ENCODE results near the gene CLCN7. TPM values are rescaled to one million over a fixed set of nuclear protein-coding genes. Genes with fewer than 3 reads are reported as not detected.
A peak's percentile ranks its signal among the peaks of the same experiment; 100 is the strongest.

CLCN7 gene
- 10 to 100 TPM; 42.3 to 44.9 TPM for total RNA-seq
- long read RNA-seq, full-length matches to known transcripts: 8 of 37 reads
- long read RNA-seq, partial matches to known transcripts: 10 of 37 reads
- long read RNA-seq, other reads (novel, unspliced or antisense): 19 of 37 reads

GRCh38 chr16:1474796-1475551 is at the start of gene CLCN7:
Gene CLCN7, minus strand, starts transcription at chr16:1475028. Its CDS starts 54 bp downstream, at chr16:1474974.
- peak; percentile 99 for ATAC-seq
- DNase-seq: peak; percentile 89 to 94
- intact Hi-C loops (cut with DNase I, micrococcal nuclease): no loop called here

GRCh38 chr16:1524366-1524765 is 49.5 kb upstream of the CLCN7 start:
- no peak for ATAC-seq
- DNase-seq: no peak
- intact Hi-C loops (cut with DNase I, micrococcal nuclease): no loop called here

GRCh38 chr16:1523581-1524245 is 48.9 kb upstream of the CLCN7 start:
- intact Hi-C loops (cut with DNase I, micrococcal nuclease): no loop called here
- no peak for DNase-seq
- ATAC-seq: no peak

- intact Hi-C loops (cut with DNase I, micrococcal nuclease): no loop called here
- DNase-seq: no peak
- ATAC-seq: no peak
Measured at GRCh38 chr16:1520461-1520860, 45.6 kb upstream of the CLCN7 start.

GRCh38 chr16:1519831-1520230 is 45.0 kb upstream of the CLCN7 start:
- ATAC-seq (no peak), DNase-seq (no peak)
- intact Hi-C loops (cut with DNase I, micrococcal nuclease): no loop called here

- intact Hi-C loops (cut with DNase I, micrococcal nuclease): no loop called here
- no peak for DNase-seq
- no peak for ATAC-seq
Measured at GRCh38 chr16:1518626-1519135, 43.9 kb upstream of the CLCN7 start.

GRCh38 chr16:1514507-1514906 is 39.7 kb upstream of the CLCN7 start:
- ATAC-seq (no peak), DNase-seq (no peak)
- intact Hi-C loops (cut with DNase I, micrococcal nuclease): no loop called here

GRCh38 chr16:1512774-1513173 is 37.9 kb upstream of the CLCN7 start:
- intact Hi-C loops (cut with DNase I, micrococcal nuclease): no loop called here
- ATAC-seq: no peak
- no peak for DNase-seq

- DNase-seq: no peak
- no peak for ATAC-seq
- intact Hi-C loops (cut with DNase I, micrococcal nuclease): no loop called here
Measured at GRCh38 chr16:1511662-1512569, 37.1 kb upstream of the CLCN7 start.

- ATAC-seq (no peak), DNase-seq (no peak)
- intact Hi-C loops (cut with DNase I, micrococcal nuclease): no loop called here
Measured at GRCh38 chr16:1510941-1511351, 36.1 kb upstream of the CLCN7 start.

GRCh38 chr16:1510272-1510671 is 35.4 kb upstream of the CLCN7 start:
- ATAC-seq: no peak
- DNase-seq: no peak
- intact Hi-C loops (cut with DNase I, micrococcal nuclease): no loop called here

GRCh38 chr16:1509307-1510221 is 34.7 kb upstream of the CLCN7 start:
- no peak for ATAC-seq
- intact Hi-C loops (cut with DNase I, micrococcal nuclease): no loop called here
- DNase-seq: no peak

GRCh38 chr16:1508494-1509187 is 33.8 kb upstream of the CLCN7 start:
- DNase-seq (no peak), ATAC-seq (no peak)
- intact Hi-C loops (cut with DNase I, micrococcal nuclease): no loop called here

- intact Hi-C loops (cut with DNase I, micrococcal nuclease): no loop called here
- DNase-seq (no peak), ATAC-seq (no peak)
Measured at GRCh38 chr16:1506494-1507213, 31.8 kb upstream of the CLCN7 start.

- no peak for DNase-seq
- ATAC-seq: no peak
- intact Hi-C loops (cut with DNase I, micrococcal nuclease): no loop called here
Measured at GRCh38 chr16:1505912-1506311, 31.1 kb upstream of the CLCN7 start.

GRCh38 chr16:1505073-1505844 is 30.4 kb upstream of the CLCN7 start:
- ATAC-seq: no peak
- intact Hi-C loops (cut with DNase I, micrococcal nuclease): no loop called here
- DNase-seq: no peak

Data from left colon (tissue), 2 donors.